Astrocyte (in vitro differentiated cells and primary cell): ENCODE measurements around the gene DBF4.

Source experiments
- CTCF ChIP-seq: IDR thresholded peaks from 2 replicates; pipeline ENCODE4 v1.5.1; 2011; ENCODE audit warnings: low read depth, mild to moderate bottlenecking, inconsistent platforms, low read length, moderate library complexity; ENCODE audit not compliant: insufficient read depth
- EZH2 ChIP-seq: IDR thresholded peaks from 2 replicates; pipeline ENCODE4 v1.6.1; 2012; ENCODE audit warnings: mild to moderate bottlenecking, low read length, inconsistent platforms; ENCODE audit not compliant: insufficient read depth

- no peak for TF ChIP-seq CTCF
- no peak for TF ChIP-seq EZH2
Observed at GRCh38 chr7:87918740-87919139, 42.4 kb downstream of the DBF4 start.
